SH-SY5Y (cell line): ENCODE data around the gene ATG9A.

Experiments
- GATA2 ChIP-seq: IDR thresholded peaks from 2 replicates; pipeline ENCODE4 v1.6.1; 2011; ENCODE audit warnings: mild to moderate bottlenecking, low read depth, low read length
- GATA3 ChIP-seq: IDR thresholded peaks from 2 replicates; pipeline ENCODE4 v1.6.1; 2011; ENCODE audit warnings: low read depth, mild to moderate bottlenecking, low read length, moderate library complexity

- TF ChIP-seq GATA3 (no peak), GATA2 (no peak)
These were observed 55.3 kb downstream of the ATG9A start for GRCh38 chr2:219174146-219174545.
